Adrenal gland (tissue), 12 donors: ENCODE measurements around the gene TLCD5. TPM values are rescaled to one million over a fixed set of nuclear protein-coding genes. Genes with fewer than 3 reads are reported as not detected.
A peak's percentile ranks its signal among the peaks of the same experiment; 100 is the strongest.

ENCODE experiments used
- DNase-seq, 7 donors: peaks; one replicate each; pipeline ENCODE4 v3.0.0-alpha.2; 2019 to 2020
- H3K27ac ChIP-seq, 5 donors: fragments of 200-600 bp; sonication (generic) in 4 of 5; 1 replicate in 3 of 5; 2 replicates in 2 of 5; pipeline versions ENCODE4 v1.5.1 to v1.8.0; 2016 to 2020; ENCODE audit warnings: mild to moderate bottlenecking in 1 of 5
- H3K27me3 ChIP-seq: fragments of 200-600 bp; 2 replicates; pipeline ENCODE4 v1.8.0; 2021
- H3K36me3 ChIP-seq, 2 donors: fragments of 200-600 bp; replicated peaks in 1 of 2; 1 replicate in 1 of 2; 2 replicates in 1 of 2; pipeline versions ENCODE4 v1.5.1 to v1.8.0; 2018 to 2022
- H3K4me1 ChIP-seq, 2 donors: fragments of 200-600 bp; replicated peaks in 1 of 2; 1 replicate in 1 of 2; 2 replicates in 1 of 2; pipeline versions ENCODE4 v1.5.1 to v1.8.0; 2018 to 2021
- H3K4me3 ChIP-seq, 4 donors: fragments of 200-600 bp; sonication (generic) in 3 of 4; one replicate each; pipeline ENCODE4 v1.5.1; 2016 to 2018
- H3K9me3 ChIP-seq, 3 donors: fragments of 200-600 bp; sonication (generic) in 1 of 3; replicated peaks in 1 of 3; 1 replicate in 2 of 3; 2 replicates in 1 of 3; pipeline versions ENCODE4 v1.5.1 to v1.8.0; 2016 to 2021
- CTCF ChIP-seq, 6 experiments: fragments of 450-650 bp in 4 of 6; fragments of 200-600 bp in 2 of 6; sonication (generic) in 1 of 6; IDR thresholded peaks; 1 replicate in 5 of 6; 2 replicates in 1 of 6; pipeline versions ENCODE4 v1.5.1 to v1.8.0; 2016 to 2021; ENCODE audit warnings: antibody characterized with exemption in 6 of 6, mild to moderate bottlenecking in 2 of 6, moderate library complexity in 1 of 6
- POLR2A ChIP-seq, 2 donors: fragments of 450-650 bp; IDR thresholded peaks; one replicate each; pipeline ENCODE4 v1.6.1; 2017; ENCODE audit warnings: antibody characterized with exemption in 2 of 2, mild to moderate bottlenecking in 2 of 2, moderate library complexity in 1 of 2
- WGBS, 4 donors: extraction: QIAGEN DNeasy Blood & Tissue Kit in 2 of 4; methylation state at CpG; one replicate each; pipeline versions ENCODE4 v1.1.5 to v1.1.7; 2013 to 2017; 5-methylcytosine and 5-hydroxymethylcytosine counted together
- intact Hi-C, 2 donors: fragments of 100-400 bp; cut with DNase I; formaldehyde crosslinking; loops; one replicate each; pipeline versions ENCODE4 v1.14.1 to v1.15.0; 2022 to 2023
- polyA plus RNA-seq, 3 donors: library from polyadenylated mRNA; stranded (reverse); fragments of 200-250 nt in 2 of 3; fragments of 350-450 nt in 1 of 3; fragmentation: Illumina TruSeq in 1 of 3; extraction: RNeasy Lipid Tissue Mini Kit (QIAGEN cat#74804) in 1 of 3; gene quantifications; one replicate each; pipeline ENCODE4 v1.2.3, GENCODE V29; 2013 to 2014
- total RNA-seq, 9 donors: library from RNA; depleted of rRNA in 4 of 9; stranded (reverse); fragments of >200 nt in 4 of 9; fragments of 120-200 nt in 1 of 9; fragmentation: NEBNext Ultra II Directional in 1 of 9; extraction: Animal tissue kit (Norgen Biotek cat#: 25700) in 1 of 9; gene quantifications; one replicate each; pipeline versions ENCODE4 v1.1.0 to v1.2.4, GENCODE V29; 2013 to 2023
- donor health status: healthy with polysubstance abuse.
- donor health status: Bipolar disorder and iron deficiency.
- donor health status: DM: yes; HTN: yes; CAD: no.
- donor health status: DM: no; HTN: no; CAD: no.
- donor health status: DM: no; HTN: no; CAD: no.
- donor health status: DM: yes; HTN: yes; CAD: no.

The TLCD5 gene
- total and polyA plus RNA-seq, 12 donors = 5.8 to 36.9 (median 13.5) TPM

- 43 to 62% (median 57%) methylated on average over 1 of the region's 1 CpG for WGBS, 4 donors
These were observed 9.2 kb downstream of the TLCD5 start for GRCh38 chr11:120334332-120334731.

GRCh38 chr11:120334894-120335462 is 9.9 kb downstream of the TLCD5 start:
- 1 to 2% (median 1%) methylated on average over 8 of the region's 8 CpGs for WGBS, 4 donors
- H3K4me3 ChIP-seq = peak overlapping the region in 3 of 4 donors; percentile 44 to 97 (median 61)
- no peaks in the 10 kb centered on the region for H3K27me3 ChIP-seq
- H3K36me3 ChIP-seq = peaks cover 0 to 11% of the 10 kb centered on the region in 2 donors
- H3K9me3 ChIP-seq = no peaks in the 10 kb centered on the region
- intact Hi-C loops = loop anchor here (10.0 kb wide), 3 partner anchors 90 to 350 kb away; no protein-coding TSS in a partner anchor
- H3K27ac ChIP-seq = peak overlapping the region; percentile 76 to 99 (median 98)
- peak; percentile 57 to 84 (median 74) for TF ChIP-seq CTCF (IDR thresholded peaks at IDR 0.05)
- TF ChIP-seq POLR2A (IDR thresholded peaks at IDR 0.05) = peak in 1 of 2 donors; percentile 58
- DNase-seq = peak; percentile 61 to 89 (median 83)
- H3K4me1 ChIP-seq = peaks cover 37 to 74% of the 10 kb centered on the region in 2 donors

More at GRCh38 chr11:120334332-120334731, 9.2 kb downstream of the TLCD5 start:
- peak overlapping the region in 2 of 5 donors; percentile 35 to 98 for H3K27ac ChIP-seq
- DNase-seq = no peak
- no peaks in the 10 kb centered on the region for H3K9me3 ChIP-seq
- intact Hi-C loops = loop anchor here (10.0 kb wide), 3 partner anchors 90 to 350 kb away; no protein-coding TSS in a partner anchor
- H3K4me3 ChIP-seq = no peak overlapping the region
- peaks cover 34 to 70% of the 10 kb centered on the region in 2 donors for H3K4me1 ChIP-seq
- H3K27me3 ChIP-seq = no peaks in the 10 kb centered on the region
- TF ChIP-seq CTCF (IDR thresholded peaks at IDR 0.05) = no peak
- TF ChIP-seq POLR2A (IDR thresholded peaks at IDR 0.05) = no peak
- peaks cover 0 to 12% of the 10 kb centered on the region in 2 donors for H3K36me3 ChIP-seq

DNA sequence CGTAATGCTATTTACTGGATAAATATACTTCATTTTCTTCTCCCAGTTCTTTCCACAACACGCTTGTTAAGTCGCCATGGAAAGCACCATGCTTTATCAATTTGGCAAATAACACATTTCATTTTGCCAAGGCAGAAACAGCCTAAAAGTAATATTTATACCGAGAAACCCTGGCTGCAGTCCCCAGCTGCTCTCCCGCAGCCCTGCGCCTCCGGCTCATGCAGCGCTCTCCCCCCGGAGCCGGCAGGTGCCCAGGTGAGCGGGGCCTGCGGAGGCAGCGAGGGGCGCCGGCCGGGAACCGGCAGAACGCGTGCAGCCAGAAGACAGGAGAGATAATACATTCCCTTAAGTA is 10.4 kb downstream of the TLCD5 start:
- intact Hi-C loops = loop anchor here (10.0 kb wide), 3 partner anchors 89 to 349 kb away; no protein-coding TSS in a partner anchor
- no peaks in the 10 kb centered on the region for H3K9me3 ChIP-seq
- DNase-seq = no peak
- WGBS, 4 donors = 0 to 1% (median 1%) methylated on average over 18 to 19 of the region's 19 CpGs
- peak overlapping the region; percentile 76 to 99 (median 98) for H3K27ac ChIP-seq
- peaks cover 0 to 5% of the 10 kb centered on the region in 2 donors for H3K36me3 ChIP-seq
- H3K27me3 ChIP-seq = no peaks in the 10 kb centered on the region
- H3K4me1 ChIP-seq = peaks cover 40 to 75% of the 10 kb centered on the region in 2 donors
- no peak for TF ChIP-seq CTCF (IDR thresholded peaks at IDR 0.05)
- TF ChIP-seq POLR2A (IDR thresholded peaks at IDR 0.05) = no peak
- peak overlapping the region in 3 of 4 donors; percentile 61 to 97 (median 71) for H3K4me3 ChIP-seq

DNA sequence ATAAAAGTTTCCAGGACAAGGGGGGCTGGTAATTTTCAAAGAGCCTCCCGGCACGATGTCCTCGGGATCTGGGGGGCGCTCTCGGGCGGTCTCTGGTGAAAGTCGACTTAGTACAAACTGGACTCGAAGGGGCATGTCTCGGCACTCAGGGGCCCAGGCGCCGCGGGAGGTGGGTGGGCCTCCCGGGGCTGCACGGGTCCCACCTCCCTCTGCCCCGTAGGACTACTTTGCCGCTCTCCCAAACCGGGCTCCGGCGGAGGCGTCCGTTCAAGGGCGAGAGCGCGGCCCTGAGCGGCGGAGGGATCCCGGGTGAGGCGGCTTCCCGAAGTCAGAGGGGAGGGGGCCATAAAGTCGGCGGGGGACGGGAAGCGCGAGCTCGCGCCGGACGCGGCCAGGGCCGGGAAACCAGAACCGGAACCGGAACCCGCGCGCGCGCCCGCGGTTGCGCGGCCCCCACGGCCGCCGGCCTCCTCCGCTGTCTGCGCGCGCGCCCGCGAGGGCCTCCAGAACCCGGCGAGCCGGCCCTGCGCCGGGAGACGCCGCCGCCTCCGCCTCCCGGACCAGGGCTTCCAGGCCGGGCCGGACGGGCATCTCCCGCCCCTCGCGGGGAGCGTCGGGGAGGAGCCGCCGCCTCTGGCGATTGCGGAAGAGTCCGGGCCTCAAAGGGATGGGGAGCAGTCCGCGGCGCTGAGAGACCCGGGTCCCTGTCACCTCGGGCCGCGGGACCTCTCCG is 11.0 kb downstream of the TLCD5 start, which contains the start of gene ARHGEF12:
TSS of gene ARHGEF12 (plus strand) at position 506 of the 733 bp plus-strand sequence. CDS start 831 bp downstream, outside the sequence.
- 0 to 1% (median 1%) methylated on average over 25 to 92 of the region's 92 CpGs for WGBS, 4 donors

More for the DNA sequence above, 11.0 kb downstream of the TLCD5 start, which contains the start of gene ARHGEF12:
- Histone ChIP-seq H3K36me3 (no peaks in the 10 kb centered on the region), H3K27me3 (no peaks in the 10 kb centered on the region), H3K9me3 (no peaks in the 10 kb centered on the region), H3K27ac (peak within 1 kb of the TSS; percentile 95 to 99 (median 98)), H3K4me3 (peak within 1 kb of the TSS; percentile 71 to 97 (median 82)), H3K4me1 (peaks cover 35 to 74% of the 10 kb centered on the region in 2 donors)
- TF ChIP-seq CTCF (IDR thresholded peaks at IDR 0.05) (peak in 1 of 6 experiments; percentile 36), POLR2A (IDR thresholded peaks at IDR 0.05) (peak; percentile 88 to 89)
- DNase-seq = peak; percentile 96 to 97 (median 96)
- intact Hi-C loops = loop anchor here (10.0 kb wide), 3 partner anchors 89 to 349 kb away; no protein-coding TSS in a partner anchor
